GM12878 (cell line): ENCODE measurements around the gene PLRG1. TPM values are rescaled to one million over a fixed set of nuclear protein-coding genes. Genes with fewer than 3 reads are reported as not detected.

Experiments
- CBX3 ChIP-seq: fragments of 200-600 bp; sonication (generic); IDR thresholded peaks from 2 replicates; pipeline ENCODE4 v1.6.1; 2016; ENCODE audit warnings: low read depth, borderline replicate concordance
- RAD21 ChIP-seq: IDR thresholded peaks from 2 replicates; pipeline ENCODE4 v1.6.1; 2011; ENCODE audit warnings: mild to moderate bottlenecking, low read depth, low read length, moderate library complexity; ENCODE audit not compliant: insufficient read depth
- SMC3 ChIP-seq: IDR thresholded peaks from 2 replicates; pipeline ENCODE4 v1.6.1; 2011; ENCODE audit warnings: low read length, improper control_type of control experiment, borderline replicate concordance
- SUZ12 ChIP-seq: fragments of 200-600 bp; sonication (generic); IDR thresholded peaks from one replicate; pipeline ENCODE4 v1.6.1; 2018; ENCODE audit warnings: antibody characterized with exemption, mild to moderate bottlenecking; ENCODE audit not compliant: unreplicated experiment
- polyA plus RNA-seq, 11 experiments: library from polyadenylated mRNA; depleted of rRNA in 4 of 11; unstranded in 6 of 11; stranded (reverse) in 5 of 11; fragments of >200 nt; fragmentation: Nextera tagmentation in 4 of 11; fragmentation: Illumina TruSeq in 1 of 11; extraction: Ambion mirVana in 4 of 11; extraction: Trizol in 1 of 11; gene quantifications; 1 replicate in 1 of 11; 2 replicates in 10 of 11; pipeline versions ENCODE4 v1.2.1 to v1.2.3, GENCODE V29; 2011 to 2016; ENCODE audit warnings: inconsistent platforms in 2 of 11, missing spikeins in 2 of 11, low read depth in 1 of 11
- total RNA-seq, 4 experiments: library from RNA; depleted of rRNA in 3 of 4; stranded (reverse); fragments of >200 nt in 3 of 4; fragmentation: Illumina TruSeq in 1 of 4; extraction: Trizol in 1 of 4; gene quantifications; 2 replicates each; pipeline versions ENCODE4 v1.2.1 to v1.2.3, GENCODE V29; 2013 to 2021
- TF ChIP-seq, protein P1 (sequence below), 3 experiments: IDR thresholded peaks in 2 of 3; conservative IDR thresholded peaks in 1 of 3; 2 replicates each; pipeline ENCODE4 v1.5.1; 2011; ENCODE audit warnings: low read depth in 3 of 3, low read length in 3 of 3, mild to moderate bottlenecking in 3 of 3, control low read depth in 2 of 3, moderate library complexity in 2 of 3, inconsistent platforms in 1 of 3, mixed read lengths in 1 of 3; ENCODE audit not compliant: control insufficient read depth in 2 of 3, insufficient read depth in 1 of 3; ENCODE audit errors: extremely low read depth in 1 of 3
- TF ChIP-seq, protein P2 (sequence below): fragments of 450-650 bp; IDR thresholded peaks from 2 replicates; pipeline ENCODE4 v1.6.1; 2017; ENCODE audit warnings: mild to moderate bottlenecking, moderate library complexity
- TF ChIP-seq, protein P3 (sequence below): fragments of 450-650 bp; IDR thresholded peaks from 2 replicates; pipeline ENCODE4 v1.6.1; 2014; ENCODE audit warnings: mild to moderate bottlenecking

The PLRG1 gene
- total and polyA plus RNA-seq, 10 of the 15 experiments (the other 5 are each of a cell fraction or from before 2014, with no cell fraction given), result 54.7 to 182 (median 111) TPM

DNA sequence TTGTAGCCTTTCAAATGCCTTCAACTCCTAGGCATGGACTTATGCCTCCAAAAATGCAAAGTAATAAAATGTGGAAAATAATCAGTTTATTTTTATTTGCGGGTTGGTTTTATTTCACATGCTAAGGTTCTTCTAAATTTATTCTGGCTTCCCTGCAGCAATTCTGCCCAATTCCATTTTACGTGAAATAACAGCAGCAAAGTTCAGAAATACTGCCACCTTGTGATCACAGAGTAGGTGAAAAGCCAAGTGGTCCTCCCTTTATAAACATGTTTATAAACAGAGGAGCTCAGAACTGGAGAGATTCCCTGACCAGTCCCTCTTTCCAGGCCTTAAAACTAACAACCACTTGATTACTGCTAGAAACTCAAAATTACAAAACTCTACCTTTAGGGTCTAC, 43.9 kb downstream of the PLRG1 start (continued):
- TF ChIP-seq, protein P1, sequence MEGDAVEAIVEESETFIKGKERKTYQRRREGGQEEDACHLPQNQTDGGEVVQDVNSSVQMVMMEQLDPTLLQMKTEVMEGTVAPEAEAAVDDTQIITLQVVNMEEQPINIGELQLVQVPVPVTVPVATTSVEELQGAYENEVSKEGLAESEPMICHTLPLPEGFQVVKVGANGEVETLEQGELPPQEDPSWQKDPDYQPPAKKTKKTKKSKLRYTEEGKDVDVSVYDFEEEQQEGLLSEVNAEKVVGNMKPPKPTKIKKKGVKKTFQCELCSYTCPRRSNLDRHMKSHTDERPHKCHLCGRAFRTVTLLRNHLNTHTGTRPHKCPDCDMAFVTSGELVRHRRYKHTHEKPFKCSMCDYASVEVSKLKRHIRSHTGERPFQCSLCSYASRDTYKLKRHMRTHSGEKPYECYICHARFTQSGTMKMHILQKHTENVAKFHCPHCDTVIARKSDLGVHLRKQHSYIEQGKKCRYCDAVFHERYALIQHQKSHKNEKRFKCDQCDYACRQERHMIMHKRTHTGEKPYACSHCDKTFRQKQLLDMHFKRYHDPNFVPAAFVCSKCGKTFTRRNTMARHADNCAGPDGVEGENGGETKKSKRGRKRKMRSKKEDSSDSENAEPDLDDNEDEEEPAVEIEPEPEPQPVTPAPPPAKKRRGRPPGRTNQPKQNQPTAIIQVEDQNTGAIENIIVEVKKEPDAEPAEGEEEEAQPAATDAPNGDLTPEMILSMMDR (IDR thresholded peaks at IDR 0.05 in 2 of 3, conservative IDR thresholded peaks at IDR 0.05 in 1 of 3; ENCODE audit: control insufficient read depth in 2 of 3, extremely low read depth in 1 of 3, insufficient read depth in 1 of 3, low read depth in 3 of 3, low read length in 3 of 3), result peak; percentile 55 to 61 (median 58); a peak in 5 of 6 replicates
- TF ChIP-seq SMC3 (peak; percentile 75), RAD21 (peak; percentile 68), SUZ12 (no peak), CBX3 (no peak)
- TF ChIP-seq, protein P2, sequence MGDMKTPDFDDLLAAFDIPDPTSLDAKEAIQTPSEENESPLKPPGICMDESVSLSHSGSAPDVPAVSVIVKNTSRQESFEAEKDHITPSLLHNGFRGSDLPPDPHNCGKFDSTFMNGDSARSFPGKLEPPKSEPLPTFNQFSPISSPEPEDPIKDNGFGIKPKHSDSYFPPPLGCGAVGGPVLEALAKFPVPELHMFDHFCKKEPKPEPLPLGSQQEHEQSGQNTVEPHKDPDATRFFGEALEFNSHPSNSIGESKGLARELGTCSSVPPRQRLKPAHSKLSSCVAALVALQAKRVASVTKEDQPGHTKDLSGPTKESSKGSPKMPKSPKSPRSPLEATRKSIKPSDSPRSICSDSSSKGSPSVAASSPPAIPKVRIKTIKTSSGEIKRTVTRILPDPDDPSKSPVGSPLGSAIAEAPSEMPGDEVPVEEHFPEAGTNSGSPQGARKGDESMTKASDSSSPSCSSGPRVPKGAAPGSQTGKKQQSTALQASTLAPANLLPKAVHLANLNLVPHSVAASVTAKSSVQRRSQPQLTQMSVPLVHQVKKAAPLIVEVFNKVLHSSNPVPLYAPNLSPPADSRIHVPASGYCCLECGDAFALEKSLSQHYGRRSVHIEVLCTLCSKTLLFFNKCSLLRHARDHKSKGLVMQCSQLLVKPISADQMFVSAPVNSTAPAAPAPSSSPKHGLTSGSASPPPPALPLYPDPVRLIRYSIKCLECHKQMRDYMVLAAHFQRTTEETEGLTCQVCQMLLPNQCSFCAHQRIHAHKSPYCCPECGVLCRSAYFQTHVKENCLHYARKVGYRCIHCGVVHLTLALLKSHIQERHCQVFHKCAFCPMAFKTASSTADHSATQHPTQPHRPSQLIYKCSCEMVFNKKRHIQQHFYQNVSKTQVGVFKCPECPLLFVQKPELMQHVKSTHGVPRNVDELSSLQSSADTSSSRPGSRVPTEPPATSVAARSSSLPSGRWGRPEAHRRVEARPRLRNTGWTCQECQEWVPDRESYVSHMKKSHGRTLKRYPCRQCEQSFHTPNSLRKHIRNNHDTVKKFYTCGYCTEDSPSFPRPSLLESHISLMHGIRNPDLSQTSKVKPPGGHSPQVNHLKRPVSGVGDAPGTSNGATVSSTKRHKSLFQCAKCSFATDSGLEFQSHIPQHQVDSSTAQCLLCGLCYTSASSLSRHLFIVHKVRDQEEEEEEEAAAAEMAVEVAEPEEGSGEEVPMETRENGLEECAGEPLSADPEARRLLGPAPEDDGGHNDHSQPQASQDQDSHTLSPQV, result no peak
- TF ChIP-seq, protein P3, sequence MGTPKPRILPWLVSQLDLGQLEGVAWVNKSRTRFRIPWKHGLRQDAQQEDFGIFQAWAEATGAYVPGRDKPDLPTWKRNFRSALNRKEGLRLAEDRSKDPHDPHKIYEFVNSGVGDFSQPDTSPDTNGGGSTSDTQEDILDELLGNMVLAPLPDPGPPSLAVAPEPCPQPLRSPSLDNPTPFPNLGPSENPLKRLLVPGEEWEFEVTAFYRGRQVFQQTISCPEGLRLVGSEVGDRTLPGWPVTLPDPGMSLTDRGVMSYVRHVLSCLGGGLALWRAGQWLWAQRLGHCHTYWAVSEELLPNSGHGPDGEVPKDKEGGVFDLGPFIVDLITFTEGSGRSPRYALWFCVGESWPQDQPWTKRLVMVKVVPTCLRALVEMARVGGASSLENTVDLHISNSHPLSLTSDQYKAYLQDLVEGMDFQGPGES, result no peak
